Measurements from ENCODE around the gene TGM4. TPM values are rescaled to one million over a fixed set of nuclear protein-coding genes. Genes with fewer than 3 reads are reported as not detected.
"Not testable (repeated sequence)": the region's sequence is repeated elsewhere in the genome, so short reads cannot be mapped to it uniquely, and the experiment has no call there.

TGM4 gene
- polyA plus RNA-seq (ENCODE audit: insufficient read length in 3 of 3), result under 1 TPM; 0.05 to 0.13 (median 0.09) TPM
- long read RNA-seq, donor 1, result 0 reads
- long read RNA-seq, donor 2, result 0 reads
- long read RNA-seq, donor 3, result 0 reads
- long read RNA-seq, donor 4, result 0 reads
- long read RNA-seq, donor 5, result 0 reads
- long read RNA-seq, donor 6, result 0 reads
- long read RNA-seq, donor 7, result 0 reads
- long read RNA-seq, donor 8, result 0 reads
- long read RNA-seq, donor 9, result 0 reads
- long read RNA-seq, donor 10, partial matches to known transcripts, result 15 of 15 reads
- long read RNA-seq, donor 10, other reads (novel, unspliced or antisense), result 0 of 15 reads
- long read RNA-seq, donor 11, result 0 reads
- long read RNA-seq, donor 12, result 0 reads
- long read RNA-seq, donor 13, result 0 reads
- long read RNA-seq, donor 14, result 0 reads
- long read RNA-seq, donor 15, partial matches to known transcripts, result 59 of 65 reads
- long read RNA-seq, donor 15, other reads (novel, unspliced or antisense), result 6 of 65 reads
- long read RNA-seq, donor 16, result 0 reads

DNA sequence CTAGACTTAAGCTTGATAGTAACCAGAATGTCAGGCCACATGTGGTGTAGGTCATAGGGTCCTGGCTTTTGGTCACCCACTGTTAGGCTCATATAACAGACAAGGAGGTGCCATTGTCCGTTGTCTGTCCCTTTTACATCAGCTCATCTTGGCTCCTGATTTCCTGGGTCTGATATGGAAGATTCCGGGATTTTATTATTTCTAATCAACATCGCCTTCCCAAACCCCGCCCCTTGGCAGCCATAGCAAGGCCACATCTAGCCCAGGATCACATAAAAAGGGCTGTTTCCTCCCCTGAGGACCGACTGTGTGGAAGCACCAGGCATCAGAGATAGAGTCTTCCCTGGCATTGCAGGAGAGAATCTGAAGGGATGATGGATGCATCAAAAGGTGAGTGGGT is at the start of gene TGM4:
TSS of gene TGM4 (plus strand) at position 301 of the 400 bp plus-strand sequence. CDS start at position 372, 71 bp downstream.
- no peak for DNase-seq

DNA sequence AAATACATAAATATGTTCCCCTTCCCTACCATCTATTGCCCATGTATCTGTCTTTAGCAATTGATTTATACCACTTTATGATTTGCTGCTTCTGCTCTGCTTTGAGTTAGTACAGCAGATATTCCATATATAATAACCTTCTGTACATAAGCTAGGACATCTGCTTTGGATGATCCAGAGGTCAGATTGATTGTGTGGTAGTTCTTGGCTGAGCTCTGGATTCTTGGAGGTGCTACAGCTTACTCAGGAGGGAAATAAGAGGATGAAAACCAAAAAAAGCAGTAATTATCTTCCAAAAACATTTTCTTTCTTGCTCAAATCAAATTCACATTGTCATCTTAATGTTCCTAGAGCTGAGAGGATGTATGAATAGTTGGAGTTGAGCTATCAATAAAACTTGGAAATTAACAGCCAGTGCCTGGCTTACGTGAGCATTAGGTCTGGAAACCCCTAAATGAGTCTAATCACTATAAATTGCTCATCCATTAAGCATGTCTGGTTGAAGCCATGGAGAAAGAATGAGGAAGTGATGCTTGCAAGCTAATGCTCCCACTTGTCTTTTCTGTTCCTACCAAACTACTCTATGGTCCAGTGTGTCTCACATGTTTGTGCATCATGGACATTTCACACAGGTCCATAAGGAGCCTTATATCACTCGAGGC is 49.0 kb upstream of the TGM4 start:
- no peak for DNase-seq

DNA sequence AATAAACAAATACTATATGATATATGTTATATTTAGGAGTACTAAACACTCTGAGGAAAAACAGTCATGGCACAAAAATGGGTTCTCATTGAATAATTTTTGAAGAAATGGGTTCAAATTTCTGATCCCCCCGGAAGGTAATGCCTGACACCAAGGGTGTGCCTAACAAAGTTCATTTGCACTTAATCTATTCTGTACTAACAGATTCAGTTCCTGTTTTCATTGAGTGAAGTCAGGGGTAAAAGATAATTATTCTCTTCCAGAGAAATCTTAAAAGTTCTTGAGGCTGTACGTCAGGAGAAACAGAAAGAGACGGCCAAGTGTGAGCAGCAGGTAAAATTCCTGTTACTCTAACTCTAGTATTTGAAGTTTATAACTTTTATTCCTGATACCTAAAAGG is 47.2 kb upstream of the TGM4 start:
- no peak for DNase-seq

DNA sequence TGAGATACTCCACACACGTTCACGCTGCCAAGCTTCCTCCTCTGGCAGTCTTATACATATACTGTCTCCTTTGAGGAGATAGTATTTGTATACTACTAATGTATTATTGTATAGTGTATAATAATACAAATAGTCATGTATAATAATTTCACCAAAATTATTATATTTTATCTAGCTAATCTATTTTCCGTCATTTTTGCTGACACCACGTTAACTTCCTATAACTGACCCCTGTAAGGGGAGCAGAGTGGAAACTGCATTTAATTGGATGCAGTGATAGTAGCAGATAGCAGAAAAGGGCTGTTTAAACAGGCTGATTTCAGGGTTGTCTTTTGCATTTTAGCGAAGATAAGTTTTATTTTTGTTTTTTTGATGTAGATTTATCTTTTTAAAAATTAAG is 43.2 kb upstream of the TGM4 start:
- DNase-seq, result no peak

DNA sequence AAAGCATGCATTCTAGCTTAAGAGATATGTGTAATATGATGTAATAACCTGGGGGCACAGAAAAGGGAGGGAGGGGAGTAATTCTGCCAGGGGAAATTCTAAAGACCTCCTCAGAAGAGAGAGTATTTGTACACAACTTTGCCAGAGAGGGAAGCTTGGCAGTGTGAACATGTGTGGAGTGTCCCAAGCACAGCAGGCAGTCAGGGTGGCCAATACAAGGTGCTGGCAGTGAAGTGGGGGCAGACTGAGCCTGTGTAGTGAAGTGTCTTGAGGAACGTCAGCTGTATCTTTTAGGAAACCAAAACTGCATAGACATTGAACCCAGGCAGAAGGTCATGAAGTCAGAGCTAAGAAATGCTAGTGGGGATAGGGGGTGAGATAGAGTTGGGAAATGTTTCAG is 42.4 kb upstream of the TGM4 start:
- DNase-seq, result no peak

DNA sequence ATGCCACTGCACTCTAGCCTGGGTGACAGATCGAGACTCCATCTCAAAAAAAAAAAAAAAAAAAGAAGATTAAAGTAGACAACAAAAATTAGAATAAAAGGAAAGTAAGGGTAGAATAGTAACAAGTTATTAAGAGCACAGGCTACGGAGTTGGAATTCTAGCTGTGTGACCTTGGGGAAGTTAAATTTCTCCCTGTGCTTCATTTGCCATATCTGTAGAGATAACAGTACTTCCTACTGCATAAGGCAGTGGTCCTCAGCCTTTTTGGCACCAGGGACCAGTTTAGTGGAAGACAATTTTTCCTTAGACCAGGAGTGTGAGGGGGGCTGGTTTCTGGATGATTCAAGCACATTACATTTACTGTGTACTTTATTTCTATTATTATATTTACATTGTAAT is 41.4 kb upstream of the TGM4 start:
- DNase-seq, result no peak

DNA sequence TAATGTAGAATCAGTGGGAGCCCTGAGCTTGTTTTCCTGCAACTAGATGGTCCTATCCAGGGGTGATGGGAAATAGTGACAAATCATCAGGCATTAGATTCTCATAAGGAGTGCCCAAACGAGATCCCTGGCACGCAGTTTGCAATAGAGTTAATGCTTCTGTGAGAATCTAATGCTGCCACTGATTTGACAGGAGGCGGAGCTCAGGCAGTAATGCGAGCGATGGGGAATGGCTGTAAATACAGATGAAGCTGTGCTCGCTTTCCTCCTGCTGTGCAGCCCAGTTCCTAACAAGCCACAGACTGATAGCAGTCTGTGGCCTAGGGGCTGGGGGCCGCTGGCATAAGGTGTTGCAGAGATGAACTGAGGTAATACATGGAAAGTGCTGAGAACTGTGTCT is 41.0 kb upstream of the TGM4 start:
- no peak for DNase-seq

DNA sequence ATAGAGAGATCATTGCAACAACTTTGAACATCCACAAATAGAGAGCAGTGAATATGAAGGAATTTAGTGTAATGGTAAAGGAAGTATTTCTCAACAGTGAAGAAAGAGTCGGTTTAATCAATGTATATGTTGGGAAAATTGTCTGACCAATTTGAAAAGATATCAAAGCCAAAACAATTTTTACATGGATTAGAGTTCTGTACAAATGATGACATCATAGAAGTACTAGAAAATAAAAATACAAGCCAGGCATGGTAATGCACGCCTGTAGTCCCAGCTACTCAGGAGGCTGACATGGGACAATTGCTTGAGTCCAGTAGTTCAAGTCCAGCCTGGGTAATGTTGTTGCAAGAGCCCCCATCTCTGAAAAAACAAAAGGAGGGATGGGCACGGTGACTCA is 38.7 kb upstream of the TGM4 start:
- no peak for DNase-seq

DNA sequence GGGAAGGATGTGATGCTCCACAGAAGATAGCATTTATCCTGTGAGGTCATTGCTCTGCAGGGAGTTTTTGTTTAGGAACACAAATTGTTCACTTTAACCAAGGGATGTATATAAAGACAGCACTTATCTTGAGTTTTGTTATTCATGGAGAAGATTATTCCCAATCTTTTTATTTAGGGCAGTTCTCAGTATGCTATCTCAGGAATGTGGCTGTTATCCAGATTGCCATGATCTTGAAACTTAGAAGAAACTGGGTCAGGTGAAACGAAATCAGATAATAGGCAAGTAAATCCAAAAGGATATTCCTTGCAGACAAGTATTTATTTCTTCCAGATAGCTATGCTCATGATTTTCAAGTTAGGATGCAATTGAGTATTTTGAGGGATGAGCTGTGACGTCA is 32.0 kb upstream of the TGM4 start:
- DNase-seq, result no peak

DNA sequence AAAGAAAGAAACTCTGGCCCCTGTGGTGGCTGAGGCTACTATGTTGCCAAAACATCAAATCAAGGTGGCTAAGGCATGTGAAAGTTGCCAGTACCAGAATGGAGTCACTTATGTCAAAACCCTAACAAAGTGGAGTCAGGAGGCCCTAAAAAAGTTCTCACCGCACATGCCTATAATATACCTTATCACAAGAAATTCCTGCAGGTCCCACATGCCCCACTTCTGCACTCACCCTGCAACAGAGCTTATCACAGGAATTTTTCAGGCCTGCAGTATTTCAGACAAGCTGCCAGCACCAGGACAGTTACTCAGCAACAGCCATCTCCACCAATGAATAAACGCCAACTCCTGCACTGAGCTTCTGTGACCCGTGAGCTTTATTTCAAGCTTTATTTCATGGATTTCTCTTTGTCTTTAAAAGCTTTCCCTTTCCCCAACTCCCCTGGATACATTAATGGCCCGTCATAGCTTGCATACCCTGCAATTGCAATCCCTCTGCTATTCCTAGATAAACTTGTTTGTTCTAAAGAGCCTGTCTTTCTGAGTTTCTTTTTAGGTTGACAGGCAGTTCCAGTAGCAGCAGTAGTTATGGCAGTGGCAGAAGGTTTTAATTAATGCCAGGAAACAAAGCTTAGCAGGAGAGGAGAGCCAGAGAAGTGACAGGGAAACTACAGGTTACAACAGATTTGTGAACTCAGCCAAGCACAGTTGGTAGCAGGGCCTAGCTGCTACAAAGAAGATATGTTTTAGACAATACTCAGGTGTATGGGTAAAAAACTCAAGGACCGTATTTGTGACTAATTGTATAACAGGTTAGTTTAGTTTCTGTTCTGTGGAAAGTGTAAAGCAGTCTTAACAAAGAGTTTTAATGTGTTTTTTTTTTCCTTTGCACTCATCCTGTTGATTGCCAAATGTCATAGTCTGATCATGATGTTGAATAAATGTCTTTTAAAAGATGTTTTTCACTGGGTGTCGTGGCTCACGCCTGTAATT is 28.6 kb upstream of the TGM4 start:
- no peak for DNase-seq

DNA sequence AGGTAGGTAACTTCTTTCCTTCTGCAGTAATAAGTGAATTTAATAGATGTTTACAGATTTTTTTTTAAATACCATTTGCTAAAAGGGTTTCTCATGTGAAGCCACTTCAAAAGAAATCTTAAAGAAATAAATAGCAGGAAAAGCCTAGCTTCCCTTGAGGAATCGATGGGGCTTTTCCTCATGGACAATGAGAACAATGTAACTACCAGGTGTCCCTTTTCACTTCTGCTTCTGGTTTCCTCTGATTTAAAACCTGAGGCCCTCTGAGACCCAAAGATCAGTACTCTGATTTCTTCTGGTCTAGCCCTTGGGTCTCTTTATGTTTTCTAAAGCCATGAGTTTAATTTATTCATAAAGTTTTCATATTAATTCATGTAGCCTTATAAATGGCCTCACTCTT is 25.8 kb upstream of the TGM4 start:
- DNase-seq, result no peak

DNA sequence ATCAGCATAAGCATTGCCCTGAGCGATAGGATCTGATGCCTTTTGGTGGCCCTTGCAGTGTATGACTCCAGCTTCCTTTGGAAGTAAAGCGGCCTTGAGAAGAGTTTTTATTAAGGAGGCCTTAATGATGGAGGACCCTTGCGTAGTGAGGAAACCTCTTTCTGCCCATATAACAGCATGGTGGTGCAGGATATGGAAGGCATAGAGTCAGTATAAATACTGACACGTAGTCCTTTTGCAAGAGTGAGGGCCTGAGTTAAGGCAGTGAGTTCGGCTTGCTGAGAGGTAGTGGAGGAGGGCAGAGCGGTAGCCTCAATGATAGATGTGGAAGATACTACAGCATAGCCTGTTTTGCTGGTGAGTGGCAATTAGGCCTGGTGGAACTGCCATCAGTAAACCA is 17.7 kb upstream of the TGM4 start:
- DNase-seq, result not testable (repeated sequence)

DNA sequence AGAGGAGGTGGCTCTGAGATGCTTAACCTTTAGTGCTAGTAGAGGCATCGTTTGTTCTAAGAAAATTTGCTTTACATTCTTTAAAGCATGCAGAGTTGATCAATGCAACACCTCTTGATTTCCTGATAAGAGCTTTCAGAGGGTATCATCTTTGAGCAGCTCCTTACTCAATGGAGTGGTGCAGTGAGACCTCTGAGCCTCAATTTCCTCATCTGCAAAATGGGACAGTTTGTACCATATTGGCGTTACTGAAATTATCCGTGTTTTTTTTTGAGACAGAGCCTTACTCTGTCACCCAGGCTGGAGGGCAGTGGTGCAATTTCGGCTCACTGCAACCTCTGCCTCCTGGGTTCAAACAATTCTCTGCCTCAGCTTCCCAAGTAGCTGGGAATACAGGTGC is 14.3 kb upstream of the TGM4 start:
- DNase-seq, result no peak

DNA sequence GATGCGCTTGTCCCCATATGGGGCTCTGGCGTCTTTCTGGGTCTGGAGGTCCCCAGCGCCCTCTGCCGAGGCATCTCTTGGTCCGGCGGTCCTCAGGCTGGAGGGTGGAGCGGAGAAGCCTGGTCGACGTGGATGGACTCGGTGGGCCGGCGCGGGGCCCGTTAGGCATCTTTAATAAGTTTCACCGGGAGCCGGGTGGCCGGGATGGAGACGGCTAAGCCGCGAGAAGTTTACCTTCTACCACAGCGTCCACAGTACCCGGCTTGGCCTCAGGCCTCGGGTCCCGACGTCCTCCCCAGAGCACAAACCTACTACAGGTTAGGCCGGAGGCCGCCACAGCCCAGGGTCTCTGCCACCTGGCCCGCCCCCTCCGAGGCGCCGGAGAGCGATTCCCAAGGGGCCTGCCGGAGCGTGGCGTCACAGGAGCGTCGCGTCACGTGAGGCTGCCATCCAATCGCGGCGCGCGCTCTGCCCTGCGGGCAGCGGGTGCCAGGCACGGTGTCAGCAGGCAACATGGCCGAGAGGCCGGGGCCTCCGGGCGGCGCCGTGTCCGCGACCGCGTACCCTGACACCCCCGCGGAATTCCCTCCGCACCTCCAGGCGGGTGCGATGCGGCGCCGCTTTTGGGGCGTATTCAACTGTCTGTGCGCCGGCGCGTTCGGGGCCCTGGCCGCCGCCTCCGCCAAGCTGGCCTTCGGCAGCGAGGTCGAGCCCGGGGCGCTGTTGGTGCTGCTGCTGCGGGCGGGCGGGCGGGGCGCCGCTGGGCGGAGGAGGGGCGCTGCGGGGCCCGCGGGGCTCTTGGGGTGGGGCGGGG is 12.8 kb upstream of the TGM4 start, which contains the start of gene TMEM42:
TSS of gene TMEM42 (plus strand) at position 501 of the 814 bp plus-strand sequence. CDS start at position 514, 13 bp downstream.
- DNase-seq, result peak; percentile 92

DNA sequence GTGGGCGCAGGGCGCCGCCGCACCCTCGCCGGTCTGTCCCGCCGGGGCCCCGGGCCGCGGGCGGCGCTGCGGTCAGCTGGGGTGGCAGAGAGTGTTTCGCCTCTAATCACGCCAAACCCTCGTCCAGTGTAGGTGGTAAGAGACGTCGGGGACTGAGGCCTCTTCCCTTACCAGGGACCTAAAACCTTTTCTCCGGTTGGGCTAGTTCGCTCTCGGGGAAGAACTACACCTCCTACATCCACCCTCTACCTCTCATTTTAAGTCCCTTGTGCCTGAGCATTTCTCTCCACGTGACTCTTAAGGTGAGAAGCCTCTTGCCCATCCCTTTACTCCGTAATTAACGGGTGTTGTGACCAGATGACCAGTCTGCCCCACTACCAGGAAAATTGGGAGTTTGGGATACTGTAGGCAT is 12.2 kb upstream of the TGM4 start:
- peak; percentile 19 for DNase-seq

DNA sequence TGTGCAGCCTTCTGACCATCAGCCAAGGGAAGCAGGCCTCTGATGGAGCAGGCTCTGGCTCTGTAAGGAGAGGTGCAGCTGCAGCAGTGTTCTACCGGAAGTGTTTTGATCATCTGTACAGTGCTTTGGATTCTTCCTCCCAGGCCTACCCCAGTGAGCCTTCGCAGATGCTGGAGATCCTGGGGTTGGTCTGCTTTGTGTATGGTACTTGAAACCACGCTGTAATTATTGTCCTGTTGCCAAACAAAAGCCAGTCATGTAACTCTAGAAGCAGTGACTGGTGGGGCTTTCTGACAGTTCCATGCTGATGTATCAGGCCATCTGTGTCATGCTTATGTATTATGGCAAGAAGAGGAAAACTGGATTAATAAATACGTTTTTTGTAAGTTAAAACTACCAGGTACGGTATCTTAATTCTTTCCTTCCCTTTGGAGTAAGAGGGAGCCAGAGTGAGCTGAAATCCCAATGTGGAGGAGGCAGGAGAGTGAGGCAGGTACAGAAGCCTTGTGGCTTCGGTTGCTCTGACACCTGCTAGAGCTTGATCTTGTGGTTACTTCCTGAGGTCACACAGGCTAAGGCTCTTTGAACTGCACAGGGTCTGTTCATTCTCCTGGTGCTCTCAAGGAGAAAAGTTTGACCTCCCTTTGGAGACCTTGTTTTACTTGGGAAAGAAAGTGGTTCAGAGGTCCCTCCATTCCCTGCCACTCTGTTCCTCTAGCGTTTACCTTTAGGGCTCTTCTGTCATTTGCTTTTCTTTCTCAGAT is 9.0 kb upstream of the TGM4 start:
- no peak for DNase-seq

DNA sequence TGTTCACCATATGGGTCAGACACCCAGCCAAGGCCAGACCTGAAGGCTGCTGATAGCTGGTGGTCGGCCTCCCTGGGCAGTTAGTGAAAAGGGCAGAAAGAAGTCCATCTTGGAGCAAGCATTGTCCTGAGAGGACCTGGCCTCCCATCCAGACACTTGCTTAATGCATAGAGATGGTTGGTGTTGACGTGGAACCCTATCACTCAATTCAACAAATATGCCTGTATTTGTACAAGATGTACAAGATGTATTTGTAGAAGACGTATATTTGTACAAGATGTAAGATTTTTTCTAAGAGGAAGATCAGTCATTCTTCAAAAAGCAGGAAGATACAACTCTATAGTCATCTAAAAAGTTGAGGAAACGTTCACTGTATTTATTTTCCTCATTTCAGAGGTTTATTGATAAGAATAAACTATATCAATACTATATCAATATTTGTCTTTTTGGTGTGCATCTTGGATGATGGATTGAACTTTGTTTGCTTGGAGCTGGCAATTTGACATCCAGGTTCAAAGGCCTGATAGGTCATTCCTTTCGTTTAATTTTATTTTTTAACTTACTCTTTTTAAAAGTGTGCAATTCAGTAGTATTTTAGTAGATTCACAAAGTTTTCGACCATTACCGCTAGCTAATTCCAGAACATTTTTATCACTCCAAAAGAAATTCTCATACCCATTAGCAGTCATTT is 6.8 kb upstream of the TGM4 start:
- no peak for DNase-seq

DNA sequence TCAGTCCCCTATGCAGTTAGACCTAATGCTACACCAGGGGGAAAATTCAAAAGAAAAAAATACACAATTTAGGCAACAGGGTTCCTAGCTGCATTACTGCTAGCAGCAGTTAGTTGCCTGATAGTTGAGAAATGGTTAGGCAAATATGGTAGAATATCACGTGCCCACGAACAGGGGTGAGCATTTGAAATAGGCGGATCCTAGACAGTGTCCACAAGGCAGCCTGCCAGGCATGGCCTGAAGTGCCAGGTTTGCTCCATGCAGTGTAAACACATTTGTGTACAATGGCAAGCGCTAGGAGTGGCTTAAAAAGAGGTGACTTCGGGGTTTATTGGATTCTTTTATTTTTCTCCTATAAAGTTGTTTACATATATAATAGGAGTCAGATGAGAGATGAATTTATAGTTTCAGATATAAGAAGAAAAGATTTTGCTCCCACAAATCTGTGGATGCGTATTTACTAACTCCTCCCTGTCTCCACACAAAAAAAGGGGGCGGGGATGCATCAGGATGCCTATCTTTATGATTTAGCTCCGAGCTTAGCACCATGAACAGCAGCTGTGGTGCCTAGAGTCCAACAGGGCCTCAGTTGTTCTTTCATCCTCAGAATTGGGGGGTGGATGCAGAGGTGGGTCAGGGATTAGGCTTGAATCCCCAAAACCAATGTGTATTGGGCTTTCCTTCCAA is 3.9 kb upstream of the TGM4 start:
- no peak for DNase-seq

DNA sequence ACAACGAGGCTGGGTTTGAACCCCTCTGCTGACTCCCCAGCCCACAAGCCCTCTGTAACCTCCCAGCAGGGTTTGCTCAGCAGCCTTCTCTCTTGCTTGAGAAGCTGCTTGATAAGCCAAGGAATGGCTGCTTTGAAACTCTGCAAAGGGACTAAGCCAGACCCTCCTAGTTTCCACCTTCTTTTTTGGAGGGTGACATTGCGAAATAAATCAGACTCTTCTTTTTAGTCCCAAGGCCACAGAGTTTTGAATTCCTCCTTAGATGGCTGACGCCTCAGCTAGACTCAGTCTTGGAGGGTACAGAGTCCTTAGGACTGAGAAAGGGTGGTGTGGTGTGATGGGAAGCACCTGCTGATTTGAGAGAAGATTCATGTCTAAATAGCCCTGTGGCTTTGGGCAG is 1.2 kb downstream of the TGM4 start:
- DNase-seq, result no peak
